ENCODE measurements around the gene KCNA10.

The KCNA10 gene

DNA sequence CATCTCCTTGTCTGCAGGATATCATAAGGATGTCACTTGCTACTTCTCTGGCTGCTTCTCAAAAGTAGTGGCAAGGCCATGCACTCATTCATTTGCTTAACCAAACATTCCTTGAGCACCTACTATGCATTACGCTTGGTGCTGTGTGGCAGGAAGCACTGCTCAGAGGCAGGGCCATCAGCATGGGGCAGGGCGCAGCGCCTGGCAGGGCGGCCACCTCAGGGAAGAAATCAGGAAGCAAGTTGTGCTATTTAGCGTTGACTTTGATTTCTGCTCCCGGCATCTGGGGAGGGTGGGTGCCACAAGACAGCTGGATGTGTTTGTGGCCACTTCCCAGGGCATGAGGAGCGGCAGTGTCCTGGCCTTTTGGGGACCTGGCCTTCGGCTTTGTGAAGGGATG is 40.1 kb downstream of the KCNA10 start:
- no peak for DNase-seq (ENCODE audit: low read depth in 2 of 2, low spot score in 1 of 2)

DNA sequence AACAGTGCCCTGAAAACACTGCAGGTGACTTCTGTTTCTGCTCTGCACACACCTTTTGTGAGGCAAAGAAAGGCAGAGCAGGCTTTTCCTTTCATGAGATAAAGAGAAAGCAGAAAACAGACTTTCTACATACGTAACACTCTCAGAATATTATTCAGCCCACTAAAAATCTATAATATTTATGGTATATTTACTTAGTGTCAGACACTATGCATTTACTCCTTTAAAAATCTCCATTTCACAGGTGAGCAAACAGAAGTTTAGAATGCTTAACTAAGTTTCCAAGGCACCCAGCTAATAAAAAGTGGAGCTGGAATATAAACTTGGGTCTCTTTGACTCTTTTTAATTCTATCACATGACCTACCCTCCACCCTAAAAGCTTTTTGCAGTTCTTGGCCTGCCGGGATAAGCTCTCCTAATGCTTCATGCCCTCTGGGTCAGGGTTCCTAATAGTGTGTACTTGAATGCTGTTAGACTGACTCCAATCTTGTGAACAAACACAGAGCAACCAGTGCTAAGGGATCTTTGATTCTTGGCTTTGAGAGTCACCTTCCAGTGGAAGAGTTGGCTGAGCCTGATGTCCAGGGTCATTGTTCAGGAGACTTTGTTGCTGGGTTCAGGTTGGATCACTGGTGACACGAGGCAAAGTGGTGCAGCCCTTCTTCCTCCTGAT is 40.9 kb downstream of the KCNA10 start:
- no peak for DNase-seq (ENCODE audit: low read depth in 2 of 2, low spot score in 1 of 2)

GRCh38 chr1:110477445-110477957 is 41.5 kb downstream of the KCNA10 start:
- no peak for DNase-seq (ENCODE audit: low read depth in 2 of 2, low spot score in 1 of 2)

DNA sequence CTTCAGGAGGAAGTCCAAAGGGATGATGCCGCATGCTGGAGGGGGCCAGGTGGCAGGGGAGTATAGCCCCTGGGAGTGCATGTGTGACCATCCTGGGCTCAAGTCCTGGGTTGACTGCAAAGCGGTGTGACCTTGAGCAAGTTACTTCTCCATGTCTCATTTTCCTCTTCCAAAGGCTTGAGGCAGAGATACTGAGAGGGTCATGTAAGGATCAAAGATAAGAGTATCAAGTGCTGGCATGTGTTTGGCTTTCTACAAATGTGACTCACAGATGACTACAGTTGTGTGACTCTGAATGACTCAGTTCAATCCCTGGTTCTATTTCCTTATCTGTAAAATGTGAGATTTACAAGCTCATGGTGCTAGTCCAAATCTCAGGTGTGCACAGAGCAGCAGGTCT is 41.9 kb downstream of the KCNA10 start:
- DNase-seq (ENCODE audit: low read depth in 2 of 2, low spot score in 1 of 2): no peak

DNA sequence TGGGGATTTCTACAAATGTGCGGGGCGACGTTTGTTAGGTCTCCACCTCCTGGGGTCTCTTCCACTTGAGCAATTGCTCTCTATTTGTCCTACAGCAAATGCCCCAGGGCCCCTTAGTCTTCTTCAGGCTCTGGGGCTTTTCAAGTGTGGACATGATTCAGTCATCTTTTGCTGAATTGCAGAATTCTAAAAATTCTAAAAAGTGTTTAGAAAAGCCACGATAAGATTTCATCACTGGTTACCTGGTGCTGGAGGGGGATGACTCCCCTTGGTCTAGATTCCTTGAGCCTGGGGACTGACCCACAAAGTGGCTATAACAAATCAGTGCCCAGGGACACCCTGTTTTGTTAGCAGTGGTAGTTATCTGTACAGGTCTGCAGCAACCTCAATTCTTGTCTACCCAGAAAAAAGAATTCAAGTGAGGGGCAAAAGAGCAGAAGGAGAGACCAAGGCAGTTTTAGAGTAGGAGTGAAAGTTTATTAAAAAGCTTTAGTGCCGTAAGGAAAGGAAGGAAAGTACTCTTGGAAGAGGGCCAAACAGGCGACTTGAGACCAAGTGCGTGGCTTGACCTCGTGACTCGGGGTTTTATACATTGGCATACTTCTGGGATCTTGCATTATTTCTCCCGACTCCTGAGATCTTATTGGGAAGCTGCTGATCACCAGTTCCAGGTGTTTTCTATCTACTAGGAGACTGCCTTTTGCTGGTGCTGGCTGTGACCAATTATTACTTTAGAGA is 42.8 kb downstream of the KCNA10 start:
- DNase-seq (ENCODE audit: low read depth in 2 of 2, low spot score in 1 of 2): no peak

GRCh38 chr1:110475362-110476027 is 43.5 kb downstream of the KCNA10 start:
- no peak for DNase-seq (ENCODE audit: low read depth in 2 of 2, low spot score in 1 of 2)

DNA sequence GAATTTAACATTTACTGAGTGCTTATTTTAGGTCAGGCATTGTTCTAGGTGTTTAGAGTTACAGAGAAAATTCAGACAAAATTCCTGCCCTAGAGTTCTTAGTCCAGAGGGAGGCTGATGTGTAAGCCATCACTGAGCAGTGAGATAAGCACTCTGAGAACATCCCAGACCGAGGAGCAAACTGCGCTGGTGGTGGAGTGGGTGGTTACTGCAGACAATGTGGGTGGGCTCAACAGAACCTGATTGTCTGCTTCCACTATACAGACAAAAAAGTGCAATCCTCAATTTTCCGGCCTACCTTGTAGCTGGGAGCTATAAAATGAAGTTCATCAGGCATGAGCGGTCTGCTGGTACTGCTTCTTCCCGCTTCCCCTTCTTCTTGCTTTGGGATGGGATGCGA is 44.5 kb downstream of the KCNA10 start:
- DNase-seq (ENCODE audit: low read depth in 2 of 2, low spot score in 1 of 2): no peak

- DNase-seq (ENCODE audit: low read depth in 2 of 2, low spot score in 1 of 2): no peak
These were observed 46.4 kb downstream of the KCNA10 start for GRCh38 chr1:110472546-110472945.

DNA sequence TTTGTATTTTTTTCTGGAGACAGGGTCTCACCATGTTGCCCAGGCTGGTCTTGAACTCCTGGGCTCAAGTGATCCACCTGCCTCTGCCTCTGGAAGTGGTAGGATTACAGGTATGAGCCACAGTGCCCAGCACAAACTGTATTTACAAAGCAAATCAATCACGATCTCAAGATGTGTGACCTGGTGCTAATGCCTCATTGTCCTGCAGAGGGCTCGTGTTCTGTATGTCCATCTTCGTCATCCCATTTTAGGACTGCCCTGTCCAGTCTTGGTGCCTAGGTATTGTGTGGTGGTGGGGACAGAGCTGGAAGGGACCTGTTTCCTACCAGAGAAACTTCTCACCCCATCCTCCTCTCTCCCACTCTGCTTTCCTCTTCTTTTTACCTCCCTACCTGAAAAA is 47.8 kb downstream of the KCNA10 start:
- no peak for DNase-seq (ENCODE audit: low read depth in 2 of 2, low spot score in 1 of 2)
